ENCODE data around the gene AFF1. TPM values are rescaled to one million over a fixed set of nuclear protein-coding genes. Genes with fewer than 3 reads are reported as not detected.
A peak's percentile ranks its signal among the peaks of the same experiment; 100 is the strongest.

Gene AFF1
- total and polyA plus RNA-seq, 2 of the 4 experiments (the other 2 are of a cell fraction): 7.0 to 9.6 TPM

GRCh38 chr4:86939729-86940575 is 5.1 kb downstream of the AFF1 start:
- CTCF ChIA-PET: interaction anchor here (0.5 to 1.2 kb wide), 2 partner anchors 11 to 17 kb away, joined by 3 read pairs; no protein-coding TSS in a partner anchor
- no TSS peak for BruUV-seq (replicated peaks)
- in situ Hi-C loops (cut with MboI; ENCODE audit: low sequenced_read_pairs) (loop anchor here (5.0 kb wide), 1 partner anchor 67 kb away; no protein-coding TSS in a partner anchor), intact Hi-C loops (cut with micrococcal nuclease) (loop anchor here (5.0 kb wide), 1 partner anchor 177 kb away; no protein-coding TSS in a partner anchor), dilution Hi-C loops (cut with HindIII; ENCODE audit: low sequenced_read_pairs, unreplicated experiment) (no loop called here)
- Histone ChIP-seq H2AFZ (replicated peaks; ENCODE audit: low read length, poor library complexity) (no peak overlapping the region), H3K4me2 (ENCODE audit: low read depth, low read length) (no peak overlapping the region), H2BK15ac (ENCODE audit: low read depth, low read length) (0 out of 3 replicates have a peak overlapping the region, but pooled peaks have one; percentile 8), H3K4me1 (ENCODE audit: control insufficient read depth, insufficient read depth, low read length) (peaks cover 17% of the 10 kb centered on the region), H4K20me1 (ENCODE audit: insufficient read depth, low read length) (peaks cover 14% of the 10 kb centered on the region; the same call in 1 of the 2 replicates), H2BK120ac (ENCODE audit: low read depth, low read length) (no peak overlapping the region; the same call in 1 of the 2 replicates), H3K23ac (ENCODE audit: low read depth, low read length) (no peak overlapping the region), H4K5ac (ENCODE audit: low read depth, low read length) (no peak overlapping the region), H3K4ac (ENCODE audit: low read depth, low read length) (peak overlapping the region; percentile 16; the same call in 1 of the 2 replicates), H3K14ac (replicated peaks; ENCODE audit: low read depth, low read length) (peak overlapping the region; percentile 18; the same call in 1 of the 2 replicates), H2AK5ac (ENCODE audit: low read depth, low read length) (no peak overlapping the region; the same call in 1 of the 2 replicates), H3K79me1 (ENCODE audit: low read depth in 1 of 2, low read length in 2 of 2) (peaks cover 16 to 79% of the 10 kb centered on the region in 2 experiments), H3K4me3 (ENCODE audit: insufficient read depth, low read depth, low read length) (no peak overlapping the region), H3K9ac (ENCODE audit: low read depth, low read length) (no peak overlapping the region), H3K56ac (ENCODE audit: extremely low read depth, insufficient read depth, low read length) (no peak overlapping the region), H3K9me1 (ENCODE audit: insufficient read depth, low read length) (peaks cover 8% of the 10 kb centered on the region), H3K18ac (ENCODE audit: low read depth, low read length) (no peak overlapping the region), H3K27me3 (ENCODE audit: control insufficient read depth, insufficient read depth, low read length) (no peaks in the 10 kb centered on the region), H3K36me3 (ENCODE audit: control insufficient read depth, insufficient read depth, low read length) (no peaks in the 10 kb centered on the region), H4K91ac (ENCODE audit: insufficient read depth, low read depth, low read length) (no peak overlapping the region), H2BK20ac (ENCODE audit: low read depth, low read length) (no peak overlapping the region), H2AK9ac (replicated peaks; ENCODE audit: low read depth, low read length, poor library complexity) (no peak overlapping the region), H3K9me3 (ENCODE audit: control insufficient read depth, insufficient read depth, low read length) (no peaks in the 10 kb centered on the region), H3K27ac (ENCODE audit: insufficient read depth, low read length) (no peak overlapping the region), H2BK5ac (ENCODE audit: low read depth, low read length, poor library complexity, severe bottlenecking) (no peak overlapping the region), H4K8ac (ENCODE audit: low read depth in 2 of 2, low read length in 2 of 2) (no peak overlapping the region)
- POLR2A ChIA-PET (ENCODE audit: unreplicated experiment): no interaction called here
- no peak for TF ChIP-seq POLR2A (IDR thresholded peaks at IDR 0.05; ENCODE audit: low read depth, low read length)
- TF ChIP-seq CEBPB (IDR thresholded peaks at IDR 0.05; ENCODE audit: low read depth, low read length): peak; percentile 57; the same call in 1 of the 2 replicates
- TF ChIP-seq MXI1 (IDR thresholded peaks at IDR 0.05; ENCODE audit: borderline replicate concordance, low read depth, low read length): no peak
- no peak for TF ChIP-seq SMC3 (IDR thresholded peaks at IDR 0.05; ENCODE audit: low read depth, low read length)
- no peak for TF ChIP-seq RAD21 (IDR thresholded peaks at IDR 0.05; ENCODE audit: low read length)
- no peak for TF ChIP-seq MAFK (IDR thresholded peaks at IDR 0.05; ENCODE audit: low read depth, low read length)
- TF ChIP-seq RFX5 (IDR thresholded peaks at IDR 0.05; ENCODE audit: low read depth, low read length): no peak
- TF ChIP-seq ELK1 (IDR thresholded peaks at IDR 0.05; ENCODE audit: borderline replicate concordance, low read depth, low read length): no peak
- WGBS, 2 experiments (ENCODE audit: extremely low coverage in 2 of 2, insufficient read length in 1 of 2): 100% methylated on average over 1 of the region's 8 CpGs; no CpG with 5 or more reads in 1 of the 2 experiments
- ATAC-seq (ENCODE audit: low read depth) (0 out of 2 replicates have a peak, but pooled peaks have one; percentile 9), DNase-seq (peak; percentile 60)

Data from IMR-90 (cell line).